Stimulated activated CD8-positive, alpha-beta memory T cell treated with anti-CD3 and anti-CD28 coated beads, Interleukin-12 subunit alpha, Interleukin-12 subunit beta, amount 100 ng/mL, for 4 hours (primary cell): Measurements from ENCODE around the gene SLMAP.
"Not testable (repeated sequence)": the region's sequence is repeated elsewhere in the genome, so short reads cannot be mapped to it uniquely, and the experiment has no call there.

Experiments
- DNase-seq: peaks from one replicate; pipeline ENCODE4 v3.0.0-alpha.2; 2020; ENCODE audit warnings: low read depth

The SLMAP gene

GRCh38 chr3:57827757-57828156, 71.6 kb downstream of the SLMAP start:
- no peak for DNase-seq

GRCh38 chr3:57832486-57832885, 76.4 kb downstream of the SLMAP start:
- DNase-seq: no peak

- DNase-seq: no peak
Observed at GRCh38 chr3:57832900-57833313, 76.8 kb downstream of the SLMAP start.

GRCh38 chr3:57833763-57834162, 77.7 kb downstream of the SLMAP start:
- DNase-seq: no peak

GRCh38 chr3:57837686-57838085, 81.6 kb downstream of the SLMAP start:
- DNase-seq: no peak

- no peak for DNase-seq
Observed at GRCh38 chr3:57838627-57839026, 82.5 kb downstream of the SLMAP start.

GRCh38 chr3:57840473-57840872, 84.4 kb downstream of the SLMAP start:
- no peak for DNase-seq

GRCh38 chr3:57841818-57842217, 85.7 kb downstream of the SLMAP start:
- DNase-seq: no peak

GRCh38 chr3:57848177-57848738, 92.1 kb downstream of the SLMAP start:
- DNase-seq: no peak

GRCh38 chr3:57851304-57851703, 95.2 kb downstream of the SLMAP start:
- no peak for DNase-seq

GRCh38 chr3:57852896-57853295, 96.8 kb downstream of the SLMAP start:
- no peak for DNase-seq

GRCh38 chr3:57855281-57855680, 99.2 kb downstream of the SLMAP start:
- DNase-seq: no peak

GRCh38 chr3:57855943-57856342, 99.8 kb downstream of the SLMAP start:
- DNase-seq: no peak

- no peak for DNase-seq
Observed at GRCh38 chr3:57856675-57857074, 100.6 kb downstream of the SLMAP start.

- no peak for DNase-seq
Observed at GRCh38 chr3:57862894-57863293, 106.8 kb downstream of the SLMAP start.

- DNase-seq: no peak
Observed at GRCh38 chr3:57863380-57863779, 107.3 kb downstream of the SLMAP start.

GRCh38 chr3:57864853-57865252, 108.7 kb downstream of the SLMAP start:
- no peak for DNase-seq

- not testable (repeated sequence) for DNase-seq
Observed at GRCh38 chr3:57869110-57869509, 113.0 kb downstream of the SLMAP start.

- no peak for DNase-seq
Observed at GRCh38 chr3:57872606-57873005, 116.5 kb downstream of the SLMAP start.

GRCh38 chr3:57876632-57877031, 120.5 kb downstream of the SLMAP start:
- no peak for DNase-seq

GRCh38 chr3:57877116-57877515, 121.0 kb downstream of the SLMAP start:
- no peak for DNase-seq

- not testable (repeated sequence) for DNase-seq
Observed at GRCh38 chr3:57884436-57884835, 128.3 kb downstream of the SLMAP start.

GRCh38 chr3:57889807-57890206, 133.7 kb downstream of the SLMAP start:
- DNase-seq: no peak

- no peak for DNase-seq
Observed at GRCh38 chr3:57890874-57891273, 134.8 kb downstream of the SLMAP start.

- no peak for DNase-seq
Observed at GRCh38 chr3:57892423-57892822, 136.3 kb downstream of the SLMAP start.
